NCI-H2107 (cell line): ENCODE measurements around the gene SUSD4.
"Not testable (repeated sequence)": the region's sequence is repeated elsewhere in the genome, so short reads cannot be mapped to it uniquely, and the experiment has no call there.

Experiments used
- DNase-seq: peaks from one replicate; lab custom pipeline; 2025; lab: John Stamatoyannopoulos, UW

Gene SUSD4

GRCh38 chr1:223289621-223290020 lies 74.4 kb downstream of the SUSD4 start:
- no peak for DNase-seq

- no peak for DNase-seq
These were observed 75.2 kb downstream of the SUSD4 start for GRCh38 chr1:223288826-223289225.

- DNase-seq: no peak
These were observed 78.5 kb downstream of the SUSD4 start for GRCh38 chr1:223285452-223285851.

- DNase-seq: not testable (repeated sequence)
These were observed 80.3 kb downstream of the SUSD4 start for GRCh38 chr1:223283697-223284096.

- DNase-seq: not testable (repeated sequence)
These were observed 85.7 kb downstream of the SUSD4 start for GRCh38 chr1:223278311-223278710.

GRCh38 chr1:223276029-223276428 lies 87.9 kb downstream of the SUSD4 start:
- no peak for DNase-seq

GRCh38 chr1:223273511-223273910 lies 90.5 kb downstream of the SUSD4 start:
- DNase-seq: no peak

GRCh38 chr1:223271085-223271781 lies 92.7 kb downstream of the SUSD4 start:
- no peak for DNase-seq

- no peak for DNase-seq
These were observed 93.8 kb downstream of the SUSD4 start for GRCh38 chr1:223270155-223270554.

- no peak for DNase-seq
These were observed 95.0 kb downstream of the SUSD4 start for GRCh38 chr1:223269006-223269405.

- DNase-seq: no peak
These were observed 97.3 kb downstream of the SUSD4 start for GRCh38 chr1:223266632-223267172.

GRCh38 chr1:223264983-223265908 lies 98.7 kb downstream of the SUSD4 start:
- DNase-seq: no peak

GRCh38 chr1:223264529-223264928 lies 99.4 kb downstream of the SUSD4 start:
- DNase-seq: no peak

GRCh38 chr1:223261914-223262313 lies 102.1 kb downstream of the SUSD4 start:
- DNase-seq: no peak

- DNase-seq: no peak
These were observed 103.3 kb downstream of the SUSD4 start for GRCh38 chr1:223260712-223261111.

GRCh38 chr1:223259462-223259861 lies 104.5 kb downstream of the SUSD4 start:
- no peak for DNase-seq

GRCh38 chr1:223258751-223259198 lies 105.2 kb downstream of the SUSD4 start:
- DNase-seq: no peak

GRCh38 chr1:223257856-223258550 lies 106.0 kb downstream of the SUSD4 start:
- no peak for DNase-seq

- DNase-seq: no peak
These were observed 107.9 kb downstream of the SUSD4 start for GRCh38 chr1:223256034-223256433.

- DNase-seq: no peak
These were observed 110.1 kb downstream of the SUSD4 start for GRCh38 chr1:223253916-223254315.

- DNase-seq: not testable (repeated sequence)
These were observed 112.6 kb downstream of the SUSD4 start for GRCh38 chr1:223251387-223251786.

GRCh38 chr1:223250632-223251015 lies 113.4 kb downstream of the SUSD4 start:
- DNase-seq: no peak
